Measurements from ENCODE around the gene ABTB2.

ABTB2 gene

DNA sequence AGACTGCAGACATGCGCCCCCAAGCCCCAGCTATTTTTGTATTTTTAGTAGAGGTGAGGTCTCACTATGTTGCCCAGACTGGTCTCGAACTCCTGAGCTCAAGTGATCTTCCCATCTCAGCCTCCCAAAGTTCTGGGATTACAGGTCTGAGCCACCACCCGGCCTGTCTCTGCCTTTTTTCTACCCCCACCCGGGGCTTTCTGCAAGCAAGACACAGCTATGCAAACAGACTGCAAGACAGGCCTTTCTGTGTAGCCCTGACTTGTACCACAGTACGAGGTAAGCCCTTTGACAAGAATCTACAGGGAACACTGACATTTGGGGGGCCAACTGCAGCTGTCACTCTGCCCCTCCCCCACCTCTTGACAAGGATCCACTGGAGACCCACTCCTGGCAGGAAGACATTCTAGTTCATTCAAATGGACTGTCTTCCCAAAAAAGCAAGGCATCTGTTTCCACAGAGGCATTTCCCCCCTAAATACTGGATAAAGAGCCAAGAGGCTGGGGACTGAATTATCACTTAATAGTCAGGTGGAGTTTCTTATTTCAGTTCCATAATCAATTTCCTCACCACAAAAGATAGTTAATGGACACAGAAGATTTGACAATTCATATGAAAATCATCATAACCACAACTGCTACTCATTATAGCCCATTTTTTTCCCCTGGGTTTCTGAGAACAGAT is 118.2 kb downstream of the ABTB2 start:
- H3K9me3 ChIP-seq (ENCODE audit: control insufficient read depth, low read length), result no peaks in the 10 kb centered on the region
- peaks cover 56% of the 10 kb centered on the region for H3K4me1 ChIP-seq (ENCODE audit: control insufficient read depth, insufficient read depth, low read length, poor library complexity, severe bottlenecking)
- no peak overlapping the region for H3K4me3 ChIP-seq (ENCODE audit: extremely low read depth, insufficient read depth, low read length, poor library complexity, severe bottlenecking)
- H3K27ac ChIP-seq (ENCODE audit: low read depth, low read length, severe bottlenecking), result no peak overlapping the region
- 90 to 94% methylated on average over 4 of the region's 5 CpGs for WGBS, 2 experiments (ENCODE audit: insufficient coverage in 2 of 2)
- H3K36me3 ChIP-seq (ENCODE audit: control insufficient read depth, insufficient read depth, low read length), result no peaks in the 10 kb centered on the region

DNA sequence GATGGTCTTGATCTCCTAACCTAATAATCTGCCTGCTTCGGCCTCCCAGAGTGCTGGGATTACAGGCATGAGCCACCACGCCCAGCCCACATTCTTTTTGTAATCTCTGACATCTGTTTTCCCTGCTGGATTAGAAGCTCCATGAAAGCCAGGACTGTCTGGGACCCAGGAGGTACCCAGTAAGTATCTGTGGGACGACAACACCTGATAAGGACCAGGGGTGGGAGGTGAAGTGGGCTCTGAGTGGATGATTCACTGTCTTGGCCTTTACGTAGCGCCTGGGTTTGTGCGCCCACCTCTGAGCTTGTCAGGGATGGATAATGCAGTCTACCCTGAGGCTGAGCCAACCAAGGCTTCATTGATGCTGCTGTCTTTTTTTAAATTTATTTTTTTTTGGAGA is 118.8 kb downstream of the ABTB2 start:
- 62 to 72% methylated on average over 5 to 6 of the region's 6 CpGs for WGBS, 2 experiments (ENCODE audit: insufficient coverage in 2 of 2)
- Histone ChIP-seq H3K36me3 (ENCODE audit: control insufficient read depth, insufficient read depth, low read length) (no peaks in the 10 kb centered on the region), H3K27ac (ENCODE audit: low read depth, low read length, severe bottlenecking) (peak overlapping the region; percentile 23)

DNA sequence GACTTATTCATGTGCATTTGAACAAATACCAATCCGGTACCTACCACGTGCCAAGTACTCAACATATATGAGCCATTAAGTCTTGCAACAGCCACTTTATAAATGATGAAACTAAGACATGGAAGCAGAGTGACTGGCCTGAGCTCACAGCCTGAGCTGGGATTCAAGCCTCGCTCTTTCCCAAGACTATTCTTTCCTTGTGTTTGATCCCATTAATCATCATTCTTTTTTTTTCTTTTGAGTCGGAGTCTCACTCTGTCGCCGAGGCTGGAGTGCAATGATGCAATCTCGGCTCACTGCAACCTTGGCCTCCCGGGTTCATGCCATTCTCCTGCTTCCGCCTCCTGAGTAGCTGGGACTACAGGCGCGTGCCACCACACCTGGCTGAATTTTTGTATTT is 119.3 kb downstream of the ABTB2 start:
- Histone ChIP-seq H3K9me3 (ENCODE audit: control insufficient read depth, low read length) (no peaks in the 10 kb centered on the region), H3K27ac (ENCODE audit: low read depth, low read length, severe bottlenecking) (peak overlapping the region; percentile 23), H3K4me1 (ENCODE audit: control insufficient read depth, insufficient read depth, low read length, poor library complexity, severe bottlenecking) (peaks cover 55% of the 10 kb centered on the region), H3K36me3 (ENCODE audit: control insufficient read depth, insufficient read depth, low read length) (no peaks in the 10 kb centered on the region), H3K4me3 (ENCODE audit: extremely low read depth, insufficient read depth, low read length, poor library complexity, severe bottlenecking) (no peak overlapping the region)
- 88 to 92% methylated on average over 8 to 9 of the region's 11 CpGs for WGBS, 2 experiments (ENCODE audit: insufficient coverage in 2 of 2)

More for the DNA sequence above, 118.8 kb downstream of the ABTB2 start:
- H3K9me3 ChIP-seq (ENCODE audit: control insufficient read depth, low read length), result no peaks in the 10 kb centered on the region
- H3K4me3 ChIP-seq (ENCODE audit: extremely low read depth, insufficient read depth, low read length, poor library complexity, severe bottlenecking), result no peak overlapping the region
- H3K4me1 ChIP-seq (ENCODE audit: control insufficient read depth, insufficient read depth, low read length, poor library complexity, severe bottlenecking), result peaks cover 56% of the 10 kb centered on the region

DNA sequence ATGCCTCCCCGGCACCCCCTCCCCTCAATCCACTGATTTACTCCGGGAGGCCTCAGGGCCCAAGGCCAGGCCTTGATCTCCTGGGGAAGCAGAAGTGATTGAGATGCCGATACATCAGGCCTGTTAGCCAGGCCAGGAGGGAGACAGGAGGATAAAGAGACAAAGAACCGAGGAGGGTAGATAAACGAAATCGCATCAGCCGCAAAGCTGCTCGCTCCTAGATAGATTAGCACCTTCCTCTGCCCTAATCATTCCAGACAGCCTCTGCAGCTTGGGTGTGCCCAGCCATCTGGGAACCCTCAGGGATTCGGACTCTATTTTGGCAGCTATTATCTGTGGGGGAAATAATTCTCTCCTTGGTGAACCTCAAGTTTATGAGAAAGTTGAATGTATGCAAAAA is 121.2 kb downstream of the ABTB2 start:
- Histone ChIP-seq H3K27ac (ENCODE audit: low read depth, low read length, severe bottlenecking) (peak overlapping the region; percentile 52), H3K36me3 (ENCODE audit: control insufficient read depth, insufficient read depth, low read length) (no peaks in the 10 kb centered on the region), H3K4me3 (ENCODE audit: extremely low read depth, insufficient read depth, low read length, poor library complexity, severe bottlenecking) (no peak overlapping the region), H3K4me1 (ENCODE audit: control insufficient read depth, insufficient read depth, low read length, poor library complexity, severe bottlenecking) (peaks cover 51% of the 10 kb centered on the region), H3K9me3 (ENCODE audit: control insufficient read depth, low read length) (no peaks in the 10 kb centered on the region)
- 20 to 28% methylated on average over 3 of the region's 9 CpGs for WGBS, 2 experiments (ENCODE audit: insufficient coverage in 2 of 2)

DNA sequence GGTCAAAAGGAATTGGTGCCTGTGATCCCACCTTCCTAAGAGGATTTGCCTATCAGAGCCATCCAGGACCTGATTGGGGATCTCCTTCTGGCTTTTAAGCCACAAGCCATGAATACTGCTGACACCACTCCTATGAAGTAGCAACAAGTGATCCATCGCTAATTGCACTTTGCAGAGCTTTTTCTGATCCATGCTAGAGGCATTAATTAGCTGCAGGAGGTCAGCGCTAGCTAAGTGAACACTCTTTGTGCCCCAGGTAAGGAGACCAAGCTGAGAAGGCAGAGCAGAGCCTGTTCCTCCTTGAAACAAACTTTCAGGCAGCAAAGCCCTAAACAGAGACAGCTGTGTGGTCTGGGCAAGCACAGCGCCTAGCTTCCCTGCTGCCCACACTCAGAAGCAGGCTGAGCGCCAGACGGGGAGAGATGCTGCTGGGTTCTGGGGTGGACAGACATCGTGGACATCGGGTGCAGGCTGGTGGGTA is 122.2 kb downstream of the ABTB2 start:
- Histone ChIP-seq H3K4me3 (ENCODE audit: extremely low read depth, insufficient read depth, low read length, poor library complexity, severe bottlenecking) (no peak overlapping the region), H3K36me3 (ENCODE audit: control insufficient read depth, insufficient read depth, low read length) (no peaks in the 10 kb centered on the region), H3K4me1 (ENCODE audit: control insufficient read depth, insufficient read depth, low read length, poor library complexity, severe bottlenecking) (peaks cover 51% of the 10 kb centered on the region), H3K9me3 (ENCODE audit: control insufficient read depth, low read length) (no peaks in the 10 kb centered on the region), H3K27ac (ENCODE audit: low read depth, low read length, severe bottlenecking) (no peak overlapping the region)
- WGBS, 2 experiments (ENCODE audit: insufficient coverage in 2 of 2), result 78 to 80% methylated on average over 7 of the region's 7 CpGs

DNA sequence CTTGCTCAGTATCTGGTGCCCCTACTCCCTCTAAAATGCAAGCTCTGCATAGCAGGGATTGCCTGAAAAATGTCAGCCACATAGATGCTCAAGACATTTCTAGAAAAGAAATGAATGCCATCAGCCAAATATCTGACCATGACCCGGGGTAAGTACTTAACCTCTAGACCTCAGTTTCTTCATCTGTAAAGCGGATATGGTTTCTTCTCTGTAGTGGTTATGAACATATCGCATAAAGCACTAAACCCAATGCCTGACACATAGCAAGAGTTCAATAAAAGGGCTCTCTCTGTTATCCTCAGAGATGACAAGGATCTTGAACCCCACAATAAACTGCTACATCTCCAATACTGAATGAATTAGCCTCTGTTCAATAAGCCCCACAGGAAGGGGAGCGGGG is 122.6 kb downstream of the ABTB2 start:
- 86 to 91% methylated on average over 3 of the region's 4 CpGs for WGBS, 2 experiments (ENCODE audit: insufficient coverage in 2 of 2)

DNA sequence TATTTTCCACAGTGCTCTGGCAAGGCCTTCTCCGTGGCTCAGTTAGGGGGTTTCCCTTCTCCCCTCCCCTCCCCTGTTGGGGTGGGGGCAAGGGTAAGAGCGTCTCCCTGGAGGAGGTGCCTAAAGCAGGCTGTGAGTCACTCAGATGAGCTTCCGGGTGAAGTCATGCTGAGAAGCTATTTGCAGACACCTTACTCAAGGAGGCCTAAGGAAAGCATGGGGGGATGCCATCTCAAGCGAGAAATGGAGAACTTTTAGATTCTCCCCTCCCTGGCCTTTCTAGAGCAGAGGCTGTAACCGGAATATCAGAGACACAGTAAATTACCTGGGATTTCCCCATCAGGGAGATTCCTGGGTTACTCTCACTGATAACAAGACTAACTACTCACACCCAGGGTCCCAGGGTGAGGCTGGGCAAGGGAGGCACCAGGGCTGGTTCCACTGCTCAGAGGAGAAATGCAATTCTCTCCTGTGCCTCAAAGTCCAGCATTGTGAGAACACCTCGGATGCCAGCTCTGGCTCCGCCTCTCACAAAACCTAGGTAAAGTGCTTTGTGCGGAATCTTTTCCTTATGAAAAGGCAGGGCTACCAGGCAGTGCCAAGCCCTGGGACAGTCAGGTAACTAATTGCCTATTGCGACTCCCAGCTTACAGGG is 123.6 kb downstream of the ABTB2 start:
- H3K27ac ChIP-seq (ENCODE audit: low read depth, low read length, severe bottlenecking), result peak overlapping the region; percentile 71
- H3K36me3 ChIP-seq (ENCODE audit: control insufficient read depth, insufficient read depth, low read length), result no peaks in the 10 kb centered on the region
- 44 to 54% methylated on average over 5 to 7 of the region's 9 CpGs for WGBS, 2 experiments (ENCODE audit: insufficient coverage in 2 of 2)
- H3K4me3 ChIP-seq (ENCODE audit: extremely low read depth, insufficient read depth, low read length, poor library complexity, severe bottlenecking), result no peak overlapping the region
- H3K9me3 ChIP-seq (ENCODE audit: control insufficient read depth, low read length), result no peaks in the 10 kb centered on the region
- H3K4me1 ChIP-seq (ENCODE audit: control insufficient read depth, insufficient read depth, low read length, poor library complexity, severe bottlenecking), result peaks cover 39% of the 10 kb centered on the region

More for the DNA sequence above, 122.6 kb downstream of the ABTB2 start:
- H3K9me3 ChIP-seq (ENCODE audit: control insufficient read depth, low read length), result no peaks in the 10 kb centered on the region
- no peak overlapping the region for H3K27ac ChIP-seq (ENCODE audit: low read depth, low read length, severe bottlenecking)
- no peaks in the 10 kb centered on the region for H3K36me3 ChIP-seq (ENCODE audit: control insufficient read depth, insufficient read depth, low read length)
- H3K4me1 ChIP-seq (ENCODE audit: control insufficient read depth, insufficient read depth, low read length, poor library complexity, severe bottlenecking), result peaks cover 49% of the 10 kb centered on the region
- no peak overlapping the region for H3K4me3 ChIP-seq (ENCODE audit: extremely low read depth, insufficient read depth, low read length, poor library complexity, severe bottlenecking)

DNA sequence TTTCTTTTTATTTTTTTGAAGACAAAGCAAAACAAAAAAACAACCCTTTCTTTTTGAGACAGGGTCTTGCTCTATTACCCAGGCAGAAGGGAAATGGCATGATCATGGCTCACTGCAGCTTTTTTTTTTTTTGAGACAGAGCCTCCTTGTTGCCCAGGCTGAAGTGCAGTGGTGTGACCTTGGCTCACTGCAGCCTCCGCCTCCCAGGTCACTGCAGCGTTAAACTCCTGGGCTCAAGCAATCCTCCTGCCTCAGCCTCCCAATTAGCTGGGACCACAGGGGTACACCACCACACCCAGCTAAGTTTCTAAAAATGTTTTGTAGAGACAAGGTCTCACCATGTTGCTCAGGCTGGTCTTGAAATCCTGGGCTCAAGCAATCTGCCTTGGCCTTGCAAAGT is 124.6 kb downstream of the ABTB2 start:
- no peak overlapping the region for H3K4me3 ChIP-seq (ENCODE audit: extremely low read depth, insufficient read depth, low read length, poor library complexity, severe bottlenecking)
- no peaks in the 10 kb centered on the region for H3K36me3 ChIP-seq (ENCODE audit: control insufficient read depth, insufficient read depth, low read length)
- H3K9me3 ChIP-seq (ENCODE audit: control insufficient read depth, low read length), result no peaks in the 10 kb centered on the region
- WGBS, 2 experiments (ENCODE audit: insufficient coverage in 2 of 2), result 100% methylated on average over 2 of the region's 2 CpGs
- no peak overlapping the region for H3K27ac ChIP-seq (ENCODE audit: low read depth, low read length, severe bottlenecking)
- H3K4me1 ChIP-seq (ENCODE audit: control insufficient read depth, insufficient read depth, low read length, poor library complexity, severe bottlenecking), result peaks cover 39% of the 10 kb centered on the region

DNA sequence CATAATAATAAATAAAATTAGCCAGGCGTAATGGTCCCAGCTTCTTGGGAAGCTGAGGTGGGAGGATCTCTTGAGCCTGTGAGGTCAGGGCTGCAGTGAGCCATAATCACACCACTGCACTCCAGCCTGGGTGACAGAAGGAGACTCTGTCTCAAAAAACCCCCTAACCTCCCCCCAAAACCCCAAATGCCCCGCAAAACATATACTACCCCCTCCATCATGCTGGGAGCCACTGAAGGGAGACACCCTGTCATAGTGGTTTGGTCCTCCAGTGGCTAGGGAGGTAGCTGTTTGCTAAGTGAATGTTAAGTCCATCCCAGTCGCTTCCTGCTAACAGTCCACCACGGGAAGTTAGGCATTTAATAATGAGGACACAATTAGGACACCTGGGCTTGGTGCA is 125.0 kb downstream of the ABTB2 start:
- Histone ChIP-seq H3K9me3 (ENCODE audit: control insufficient read depth, low read length) (no peaks in the 10 kb centered on the region), H3K27ac (ENCODE audit: low read depth, low read length, severe bottlenecking) (no peak overlapping the region), H3K4me1 (ENCODE audit: control insufficient read depth, insufficient read depth, low read length, poor library complexity, severe bottlenecking) (peaks cover 39% of the 10 kb centered on the region), H3K4me3 (ENCODE audit: extremely low read depth, insufficient read depth, low read length, poor library complexity, severe bottlenecking) (no peak overlapping the region), H3K36me3 (ENCODE audit: control insufficient read depth, insufficient read depth, low read length) (no peaks in the 10 kb centered on the region)
- WGBS, 2 experiments (ENCODE audit: insufficient coverage in 2 of 2), result 100% methylated on average over 1 to 2 of the region's 4 CpGs

DNA sequence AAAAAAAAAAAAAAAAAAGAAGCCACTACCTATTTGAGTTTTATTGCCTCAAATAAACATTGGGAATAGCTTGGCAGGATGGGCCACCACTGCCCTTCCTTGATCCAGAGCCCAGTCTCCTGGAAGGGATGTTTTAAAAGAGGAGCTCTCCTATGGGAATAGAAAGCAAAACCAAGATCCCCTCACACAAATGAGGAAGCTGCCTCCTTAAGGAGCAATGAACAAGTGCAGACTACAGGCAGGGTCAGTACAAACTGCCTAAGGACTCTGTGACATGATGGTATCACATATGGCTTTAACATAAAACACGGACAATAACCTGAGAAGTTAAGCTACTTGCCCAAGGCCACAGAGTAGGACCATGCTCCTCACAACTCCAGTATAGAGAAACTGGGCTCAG is 131.6 kb downstream of the ABTB2 start:
- 100% methylated on average over 1 of the region's 1 CpG for WGBS, 2 experiments (ENCODE audit: insufficient coverage in 2 of 2)
- Histone ChIP-seq H3K4me3 (ENCODE audit: extremely low read depth, insufficient read depth, low read length, poor library complexity, severe bottlenecking) (no peak overlapping the region), H3K9me3 (ENCODE audit: control insufficient read depth, low read length) (no peaks in the 10 kb centered on the region), H3K27ac (ENCODE audit: low read depth, low read length, severe bottlenecking) (no peak overlapping the region), H3K4me1 (ENCODE audit: control insufficient read depth, insufficient read depth, low read length, poor library complexity, severe bottlenecking) (peaks cover 6% of the 10 kb centered on the region), H3K36me3 (ENCODE audit: control insufficient read depth, insufficient read depth, low read length) (no peaks in the 10 kb centered on the region)

DNA sequence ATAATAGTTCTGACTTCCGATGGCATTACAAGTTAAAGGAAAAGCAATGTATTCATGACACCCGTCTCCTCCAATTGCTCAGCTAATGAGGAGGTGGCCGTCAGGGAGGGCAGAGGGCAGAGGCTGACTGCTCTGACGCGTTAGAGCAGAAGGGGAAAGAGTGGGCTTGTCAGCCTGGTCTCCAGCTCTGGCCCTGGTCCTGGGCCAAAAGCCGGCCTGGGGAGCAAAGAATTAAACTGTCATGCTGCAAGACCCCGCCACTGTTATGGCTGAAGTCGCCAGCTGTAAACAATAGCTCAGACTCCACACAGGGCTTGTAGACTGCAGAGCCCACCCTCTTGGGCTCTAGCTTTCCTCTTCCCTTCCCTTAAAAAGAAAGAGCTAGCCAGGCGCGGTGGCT is 132.7 kb downstream of the ABTB2 start:
- WGBS, 2 experiments (ENCODE audit: insufficient coverage in 2 of 2), result 84 to 87% methylated on average over 8 of the region's 10 CpGs

More for the DNA sequence above, 132.7 kb downstream of the ABTB2 start:
- Histone ChIP-seq H3K36me3 (ENCODE audit: control insufficient read depth, insufficient read depth, low read length) (no peaks in the 10 kb centered on the region), H3K9me3 (ENCODE audit: control insufficient read depth, low read length) (no peaks in the 10 kb centered on the region), H3K27ac (ENCODE audit: low read depth, low read length, severe bottlenecking) (no peak overlapping the region), H3K4me3 (ENCODE audit: extremely low read depth, insufficient read depth, low read length, poor library complexity, severe bottlenecking) (no peak overlapping the region), H3K4me1 (ENCODE audit: control insufficient read depth, insufficient read depth, low read length, poor library complexity, severe bottlenecking) (peaks cover 6% of the 10 kb centered on the region)

Data from mesodermal cell (in vitro differentiated cells).